HPDE6-E6E7 (cell line): ENCODE measurements around the gene UBE2S.

Experiments
- DNase-seq: peaks from one replicate; pipeline ENCODE4 v3.0.0; 2011; ENCODE audit warnings: missing footprints; ENCODE audit errors: extremely low spot score

Gene UBE2S

DNA sequence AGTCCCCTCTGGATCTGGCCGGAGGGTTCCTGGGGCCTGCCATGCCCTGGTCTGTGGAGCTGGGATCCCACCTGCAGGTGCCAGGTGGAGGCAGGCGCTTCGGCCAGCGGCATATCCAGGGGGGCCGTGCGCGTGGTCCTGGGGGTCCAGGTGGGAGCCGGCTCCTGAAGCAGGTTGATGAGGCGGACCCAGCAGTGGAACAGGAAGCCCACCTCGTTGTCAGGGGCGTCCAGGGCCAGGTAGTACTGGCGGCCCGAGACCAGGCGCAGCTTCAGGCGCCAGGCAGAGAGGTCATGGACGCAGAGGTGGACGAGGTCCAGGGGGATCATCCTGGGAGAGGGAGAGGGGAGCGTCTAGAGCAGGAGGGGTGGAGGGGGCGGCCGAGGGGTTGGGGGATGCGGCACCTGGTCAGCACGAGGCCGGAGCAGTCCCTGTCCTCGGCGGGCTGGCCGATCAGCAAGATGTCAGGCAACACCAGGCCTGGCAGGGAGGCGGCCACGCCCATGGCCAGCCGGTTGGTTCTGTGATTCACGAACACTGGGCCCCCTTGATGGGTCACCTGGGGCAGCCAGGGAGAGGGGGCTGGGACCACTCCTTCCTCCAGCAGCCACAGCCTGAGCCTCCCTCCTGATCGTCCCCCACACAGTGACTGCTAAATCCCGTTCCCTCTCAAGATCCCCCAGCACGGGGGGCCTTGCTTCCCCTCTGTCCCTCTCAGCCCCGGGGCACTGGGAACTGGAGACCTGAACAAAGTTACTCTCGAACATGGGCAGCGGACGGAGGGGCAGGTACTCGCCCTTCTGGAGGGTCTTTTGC is 45.2 kb downstream of the UBE2S start:
- no peak for DNase-seq

DNA sequence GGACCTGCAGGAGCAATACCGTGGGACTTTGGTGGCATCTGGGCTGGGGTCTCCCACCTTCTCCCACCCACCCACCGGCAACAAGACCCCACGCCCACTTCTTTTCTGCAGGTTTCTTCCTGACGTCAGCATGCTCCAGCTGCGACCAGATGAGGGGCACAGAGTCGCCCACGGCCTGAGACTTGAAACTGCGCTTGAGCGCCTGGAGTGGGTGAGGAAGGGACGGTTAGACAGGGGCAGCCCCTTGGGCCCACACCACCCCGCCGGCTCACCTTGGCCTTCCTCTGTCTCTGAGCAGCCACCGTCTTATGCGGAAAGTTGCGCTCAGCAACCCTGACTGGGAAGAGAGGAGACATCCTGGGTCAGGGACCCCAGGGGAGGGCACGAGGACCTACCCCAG is 46.7 kb downstream of the UBE2S start:
- DNase-seq = no peak

DNA sequence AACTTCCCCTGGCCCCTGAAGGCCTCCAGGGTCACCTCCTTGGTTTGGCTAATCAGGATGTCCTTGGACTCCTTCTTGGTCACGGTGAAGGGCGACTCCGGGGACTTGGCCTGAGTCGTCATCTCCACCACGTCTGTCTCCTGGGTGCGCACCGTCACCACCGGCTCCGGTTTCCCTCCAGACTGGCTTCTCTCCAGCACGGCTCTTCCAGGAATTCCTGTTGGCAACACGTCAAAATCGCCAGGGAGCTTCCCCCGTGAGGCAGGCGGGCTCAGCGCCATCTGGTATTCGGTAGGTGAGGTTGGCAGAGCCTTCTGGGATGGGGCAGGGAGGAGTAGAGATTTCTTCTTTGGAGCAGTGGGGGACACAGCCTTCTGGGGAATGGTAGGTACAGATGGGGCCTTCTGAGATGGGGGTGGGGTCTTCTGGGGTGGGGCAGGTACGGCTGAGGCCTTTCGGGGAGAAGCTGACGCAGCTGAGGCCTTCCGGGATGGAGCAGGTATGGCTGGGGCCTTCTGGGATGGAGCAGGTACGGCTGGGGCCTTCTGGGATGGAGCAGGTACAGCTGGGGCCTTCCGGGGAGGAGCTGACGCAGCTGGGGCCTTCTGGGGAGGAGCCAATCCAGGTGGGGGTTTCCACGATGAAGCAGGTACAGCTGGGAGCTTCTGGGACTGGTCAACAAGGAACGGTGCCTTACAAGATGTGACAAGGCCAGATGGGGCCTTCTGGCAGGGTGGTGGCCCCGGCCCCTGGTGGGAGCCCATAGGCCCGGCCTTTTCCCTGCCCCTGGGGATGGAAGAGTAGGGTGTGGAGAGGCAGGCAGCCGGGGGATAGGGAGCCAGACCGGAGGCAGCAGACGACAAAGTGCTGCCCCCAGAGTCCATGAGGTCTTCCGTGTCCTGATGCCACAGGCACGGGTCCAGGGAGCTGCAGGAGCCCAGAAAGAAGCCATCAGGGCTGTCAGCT is 48.4 kb downstream of the UBE2S start:
- DNase-seq = no peak

DNA sequence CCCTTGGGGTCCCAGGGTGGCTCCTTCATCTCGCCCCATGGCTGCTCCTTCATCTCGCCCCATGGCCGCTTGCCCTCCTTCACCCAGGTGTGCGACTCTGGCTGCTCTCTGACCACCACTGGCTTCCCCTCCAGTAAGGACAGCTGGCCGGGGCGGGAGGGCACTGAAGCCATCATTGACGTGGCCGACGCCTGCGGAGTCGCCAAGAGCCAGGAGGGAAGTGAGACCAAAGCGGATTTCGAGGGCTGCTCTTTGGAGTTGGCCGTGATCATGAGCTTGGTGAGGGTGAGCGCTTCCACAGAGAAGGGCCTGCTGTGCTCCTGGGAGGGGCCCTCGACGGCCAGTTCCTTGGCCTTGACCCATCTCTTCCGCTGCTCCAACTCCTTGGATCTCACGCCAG is 49.1 kb downstream of the UBE2S start:
- no peak for DNase-seq

DNA sequence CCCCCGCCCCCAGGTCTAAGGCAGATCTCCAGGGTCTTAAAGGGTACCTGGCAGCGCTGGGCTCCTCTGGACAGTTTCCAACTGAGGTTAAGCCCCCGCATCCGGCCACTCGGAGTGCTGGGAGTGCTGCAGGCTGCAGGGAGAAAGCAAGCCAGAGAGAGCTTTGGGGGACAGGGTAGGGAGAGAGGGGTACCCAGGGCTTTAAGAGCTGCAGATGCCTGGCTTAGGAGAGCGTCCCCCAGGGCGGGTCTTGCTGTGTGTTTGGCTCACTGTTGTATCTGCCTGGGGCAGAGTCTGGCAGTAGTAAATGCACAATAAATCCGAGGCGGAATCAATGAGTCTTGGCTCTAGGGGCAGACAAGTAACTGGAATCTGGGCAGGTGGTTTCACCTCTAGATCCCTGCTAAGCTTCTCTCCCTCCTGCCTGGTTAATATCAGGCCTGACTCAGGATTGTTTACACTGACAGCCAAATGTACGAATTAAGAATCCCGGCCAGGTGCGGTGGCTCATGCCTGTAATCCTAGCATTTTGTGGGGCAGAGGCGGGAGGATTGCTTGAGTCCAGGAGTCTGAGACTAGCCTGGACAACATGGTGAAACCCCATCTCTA is 52.3 kb downstream of the UBE2S start:
- no peak for DNase-seq

DNA sequence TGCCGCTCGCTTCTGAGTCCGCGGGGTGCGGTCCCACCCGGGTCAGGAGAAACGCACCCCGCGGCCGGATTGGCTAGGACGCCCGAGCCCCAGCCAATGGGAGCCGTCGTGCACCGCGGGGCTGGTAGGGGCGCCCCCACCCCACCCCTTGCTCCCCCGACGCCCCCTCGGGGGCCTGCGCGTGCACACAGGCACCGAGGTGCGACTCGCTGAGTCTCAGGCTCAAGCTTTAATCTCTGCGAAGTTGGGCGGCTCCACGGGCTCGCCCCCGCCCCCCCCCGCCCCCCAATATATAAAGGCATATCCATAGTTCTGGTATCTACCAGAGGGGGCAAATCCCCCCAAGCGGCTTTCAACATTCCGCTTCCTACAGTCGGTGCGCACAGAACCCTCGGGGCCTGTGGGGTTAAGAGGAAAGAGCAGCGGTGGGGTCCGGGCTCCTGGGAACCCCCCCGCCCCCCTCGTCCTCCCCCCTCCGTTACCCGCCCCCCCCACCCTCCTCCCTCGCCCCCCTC is 52.8 kb downstream of the UBE2S start, which contains the start of gene COX6B2:
TSS of gene COX6B2 (minus strand) at position 22 of the 515 bp plus-strand sequence. CDS start 198 bp downstream, outside the sequence.
- DNase-seq = no peak

DNA sequence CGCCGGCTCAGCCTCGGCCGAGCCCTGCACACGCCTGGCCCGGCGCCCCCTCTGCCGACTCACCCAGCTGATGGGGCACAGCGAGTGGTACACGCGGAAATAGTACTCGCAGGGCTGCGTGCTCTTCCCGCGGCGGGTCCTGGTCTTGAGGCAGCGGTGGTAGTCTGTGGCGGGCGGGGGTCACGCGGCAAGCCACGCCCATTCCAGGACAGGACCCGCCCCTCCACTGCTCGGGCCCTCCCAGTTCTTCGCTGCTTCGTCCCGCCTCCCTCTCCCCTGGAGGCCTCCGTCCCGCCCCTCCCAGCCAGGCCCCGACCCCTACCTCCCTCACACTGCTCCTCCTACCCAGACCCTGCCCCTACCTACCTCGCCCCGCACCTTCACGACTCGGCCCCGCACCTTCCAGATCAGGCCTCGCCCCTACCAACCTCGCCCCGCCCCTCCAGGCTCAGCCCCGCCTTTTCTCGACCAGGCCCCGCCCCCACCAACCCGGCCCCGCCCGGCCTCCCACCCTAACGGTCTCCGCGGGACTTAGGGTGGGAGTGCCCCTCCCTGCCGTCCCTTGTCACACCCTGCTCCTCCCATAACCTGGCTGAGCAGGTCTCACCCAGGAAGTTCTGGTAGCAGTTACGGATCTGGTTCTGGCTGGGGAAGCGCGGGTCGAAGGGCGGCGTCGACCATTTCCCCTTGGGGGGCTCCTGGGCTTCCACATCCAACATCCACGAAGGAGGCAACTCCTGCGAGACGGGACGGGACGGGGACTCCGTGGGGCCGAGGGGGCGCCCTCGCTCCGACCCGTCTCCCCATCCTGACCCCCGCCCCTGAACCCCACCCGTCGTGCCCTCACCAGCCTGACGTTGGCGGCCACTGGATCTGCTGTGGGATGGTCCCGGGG is 53.5 kb downstream of the UBE2S start:
- peak; percentile 86 for DNase-seq

DNA sequence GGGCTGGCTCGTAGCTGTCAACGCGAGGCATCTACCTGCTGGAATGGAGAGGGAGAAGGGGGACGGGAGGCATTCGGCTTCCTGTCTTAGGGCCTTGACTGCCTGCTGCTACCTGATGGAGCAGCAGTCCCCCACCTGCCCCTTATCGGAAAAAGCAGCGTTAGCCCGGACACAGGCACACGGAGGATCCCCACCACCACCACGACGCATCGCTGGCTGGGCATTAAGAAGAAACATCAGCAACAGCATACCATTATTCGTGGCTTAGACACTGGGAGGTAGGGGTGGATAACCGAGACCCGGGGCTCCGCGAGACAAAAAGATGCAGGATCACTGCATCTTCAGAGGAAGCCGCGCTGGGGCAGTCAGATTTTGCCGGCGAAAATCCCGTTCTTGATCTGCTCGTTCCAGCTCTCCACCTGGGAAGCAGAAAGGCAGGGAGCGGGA is 54.2 kb downstream of the UBE2S start:
- DNase-seq = no peak

DNA sequence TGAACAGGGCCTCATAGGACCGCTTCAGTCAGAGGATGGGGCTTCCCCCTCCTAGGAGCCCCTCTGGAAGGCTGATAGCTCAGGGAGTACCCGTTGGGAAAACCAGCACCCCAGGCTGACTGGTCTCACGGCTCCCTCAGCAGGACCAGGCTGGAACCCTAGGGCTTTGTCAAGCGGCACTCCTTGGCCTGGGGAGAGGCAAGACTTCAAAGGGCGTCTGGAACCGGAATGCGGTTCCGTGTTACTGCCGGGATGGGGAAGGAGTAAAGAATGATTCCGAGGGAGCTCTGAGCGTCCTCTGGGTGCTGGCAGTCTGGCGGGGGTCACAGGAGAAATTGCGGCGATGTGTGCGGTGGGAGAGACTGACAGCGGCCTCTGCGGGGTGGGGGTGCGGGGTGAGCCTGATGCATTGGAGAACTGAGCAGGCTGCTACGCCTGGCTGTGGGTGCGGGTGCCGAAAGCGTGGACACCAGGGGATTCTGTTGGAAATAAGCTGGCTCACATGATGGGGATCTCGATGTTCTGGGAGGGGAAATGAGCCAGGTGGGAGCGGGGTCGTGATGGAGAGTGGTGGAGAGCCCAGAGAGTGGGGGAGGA is 54.9 kb downstream of the UBE2S start:
- DNase-seq = no peak

DNA sequence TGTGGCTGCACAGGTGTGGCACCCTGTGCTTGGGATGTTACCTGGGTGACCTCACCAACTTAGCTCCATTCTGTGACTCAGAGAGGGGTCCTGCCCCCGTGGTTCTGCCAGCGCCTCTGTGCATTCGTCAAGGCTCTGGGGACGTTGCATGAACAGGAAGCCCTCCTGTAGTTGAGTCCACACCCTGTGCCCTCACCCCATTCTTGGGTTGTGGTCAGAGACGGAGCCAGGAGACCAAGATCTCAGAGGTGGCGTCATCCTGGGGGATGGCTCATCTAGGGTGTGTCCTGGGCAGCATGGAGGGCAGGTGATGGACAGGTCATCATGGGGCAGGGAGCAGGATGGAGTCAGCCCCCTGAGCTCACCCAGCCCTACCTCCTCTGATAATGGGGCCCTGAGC is 55.5 kb downstream of the UBE2S start:
- peak; percentile 67 for DNase-seq

DNA sequence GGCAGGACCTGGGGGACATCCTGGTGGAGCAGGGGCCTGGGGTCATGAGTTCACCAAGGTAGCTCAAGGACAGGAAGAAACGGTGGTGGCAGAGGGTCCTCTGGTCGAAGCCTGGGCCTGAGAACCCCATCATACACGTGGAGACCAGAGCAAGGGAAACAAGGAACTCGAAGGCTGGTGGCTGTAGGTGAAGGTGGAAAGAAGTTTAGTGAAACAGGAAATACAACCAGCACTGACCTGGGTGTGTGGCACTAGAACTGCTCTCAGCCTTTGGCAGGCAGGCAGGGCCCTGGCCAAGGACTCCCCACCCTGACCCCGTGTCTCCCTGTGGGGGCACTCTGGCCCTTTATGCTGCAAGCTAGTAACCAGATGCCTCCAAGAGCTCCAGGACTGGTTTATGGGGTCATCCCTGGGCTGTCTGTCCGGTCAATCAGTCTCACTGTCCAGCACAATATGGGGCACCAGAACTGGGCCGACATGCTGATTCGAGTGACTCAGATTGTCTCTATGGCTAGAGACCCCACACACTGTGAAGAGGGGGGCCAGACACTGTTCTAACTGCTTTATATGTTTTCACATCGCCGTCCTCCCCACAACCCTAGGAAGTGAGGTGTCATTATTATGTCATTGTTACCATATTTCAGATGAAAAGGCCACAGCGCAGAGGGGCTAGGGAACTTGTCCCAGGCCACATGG is 56.8 kb downstream of the UBE2S start:
- DNase-seq = no peak
